Testis (tissue), 3 donors: ENCODE results near the gene ST6GALNAC2. TPM values are rescaled to one million over a fixed set of nuclear protein-coding genes. Genes with fewer than 3 reads are reported as not detected.
"Not testable (repeated sequence)": the region's sequence is repeated elsewhere in the genome, so short reads cannot be mapped to it uniquely, and the experiment has no call there.

Experiments
- DNase-seq: peaks from one replicate; pipeline ENCODE4 v3.0.0-alpha.2; 2019
- H3K27ac ChIP-seq, 2 donors: fragments of 200-600 bp; sonication (generic); one replicate each; pipeline ENCODE4 v1.5.1; 2019
- H3K27me3 ChIP-seq: fragments of 200-600 bp; sonication (generic); one replicate; pipeline ENCODE4 v1.5.1; 2019
- H3K36me3 ChIP-seq: fragments of 200-600 bp; sonication (generic); one replicate; pipeline ENCODE4 v1.5.1; 2017; ENCODE audit warnings: low read depth; ENCODE audit errors: missing control alignments
- H3K4me1 ChIP-seq: fragments of 200-600 bp; sonication (generic); one replicate; pipeline ENCODE4 v1.5.1; 2019
- H3K4me3 ChIP-seq, 2 donors: fragments of 200-600 bp; sonication (generic); one replicate each; pipeline ENCODE4 v1.5.1; 2017 to 2019
- H3K9me3 ChIP-seq: fragments of 200-600 bp; sonication (generic); one replicate; pipeline ENCODE4 v1.5.1; 2017
- CTCF ChIP-seq, 3 experiments: fragments of 450-650 bp in 2 of 3; fragments of 200-600 bp in 1 of 3; sonication (generic) in 1 of 3; IDR thresholded peaks; one replicate each; pipeline ENCODE4 v1.5.1; 2016 to 2019; ENCODE audit warnings: antibody characterized with exemption in 3 of 3, mild to moderate bottlenecking in 2 of 3, moderate library complexity in 1 of 3
- POLR2A ChIP-seq: fragments of 450-650 bp; IDR thresholded peaks from one replicate; pipeline ENCODE4 v1.6.1; 2017; ENCODE audit warnings: antibody characterized with exemption, mild to moderate bottlenecking, moderate library complexity
- WGBS, 2 donors: methylation state at CpG; one replicate each; pipeline ENCODE4 v1.1.5; 2018; 5-methylcytosine and 5-hydroxymethylcytosine counted together
- intact Hi-C: fragments of 100-400 bp; cut with DNase I; formaldehyde crosslinking; loops from one replicate; pipeline ENCODE4 v1.15.1; 2023; ENCODE audit warnings: low total_unique reads
- polyA plus RNA-seq: library from polyadenylated mRNA; stranded (reverse); fragments of 350-450 nt; fragmentation: Illumina TruSeq; extraction: RNeasy Lipid Tissue Mini Kit (QIAGEN cat#74804); gene quantifications from one replicate; pipeline ENCODE4 v1.2.3, GENCODE V29; 2014; ENCODE audit warnings: low read depth, low replicate concordance; ENCODE audit not compliant: insufficient read depth
- total RNA-seq, 2 donors: library from RNA; depleted of rRNA; stranded (reverse); fragments of >200 nt; gene quantifications; one replicate each; pipeline ENCODE4 v1.2.3, GENCODE V29; 2016

Gene ST6GALNAC2
- total and polyA plus RNA-seq, 3 donors from 2014 or later: 29.7 to 107 (median 87.5) TPM

- TF ChIP-seq CTCF (IDR thresholded peaks at IDR 0.05) (no peak), POLR2A (no peak)
- intact Hi-C loops: no loop called here
- Histone ChIP-seq H3K27me3 (no peaks in the 10 kb centered on the region), H3K36me3 (no peaks in the 10 kb centered on the region), H3K4me1 (peaks cover 20% of the 10 kb centered on the region), H3K4me3 (no peak overlapping the region), H3K27ac (peak overlapping the region; percentile 30 to 50), H3K9me3 (no peaks in the 10 kb centered on the region)
- DNase-seq: peak; percentile 70
- WGBS, 2 donors: 70 to 71% methylated on average over 12 to 14 of the region's 14 CpGs
Observed at GRCh38 chr17:76567634-76568432, 17.8 kb downstream of the ST6GALNAC2 start.

- intact Hi-C loops: no loop called here
- TF ChIP-seq POLR2A: no peak
- no peak for TF ChIP-seq CTCF (IDR thresholded peaks at IDR 0.05)
- Histone ChIP-seq H3K9me3 (no peaks in the 10 kb centered on the region), H3K27ac (no peak overlapping the region), H3K36me3 (no peaks in the 10 kb centered on the region), H3K4me3 (no peak overlapping the region), H3K4me1 (peaks cover 25% of the 10 kb centered on the region), H3K27me3 (no peaks in the 10 kb centered on the region)
- DNase-seq: no peak
- 77 to 84% methylated on average over 5 of the region's 5 CpGs for WGBS, 2 donors
Observed at GRCh38 chr17:76566988-76567431, 18.6 kb downstream of the ST6GALNAC2 start.

GRCh38 chr17:76566613-76566943 lies 19.1 kb downstream of the ST6GALNAC2 start:
- Histone ChIP-seq H3K4me1 (peaks cover 29% of the 10 kb centered on the region), H3K27me3 (no peaks in the 10 kb centered on the region), H3K9me3 (no peaks in the 10 kb centered on the region), H3K27ac (no peak overlapping the region), H3K4me3 (no peak overlapping the region), H3K36me3 (no peaks in the 10 kb centered on the region)
- intact Hi-C loops: no loop called here
- no peak for DNase-seq
- WGBS, 2 donors: 72 to 73% methylated on average over 3 of the region's 3 CpGs
- TF ChIP-seq POLR2A (no peak), CTCF (IDR thresholded peaks at IDR 0.05) (no peak)

- TF ChIP-seq CTCF (IDR thresholded peaks at IDR 0.05) (no peak), POLR2A (no peak)
- H3K9me3 ChIP-seq: no peaks in the 10 kb centered on the region
- peaks cover 35% of the 10 kb centered on the region for H3K4me1 ChIP-seq
- H3K4me3 ChIP-seq: no peak overlapping the region
- DNase-seq: no peak
- no peaks in the 10 kb centered on the region for H3K36me3 ChIP-seq
- H3K27ac ChIP-seq: no peak overlapping the region
- 89 to 90% methylated on average over 14 of the region's 14 CpGs for WGBS, 2 donors
- H3K27me3 ChIP-seq: no peaks in the 10 kb centered on the region
- intact Hi-C loops: no loop called here
Observed at GRCh38 chr17:76565728-76566612, 19.7 kb downstream of the ST6GALNAC2 start.

- H3K27ac ChIP-seq, H3K27me3 ChIP-seq, intact Hi-C loops, DNase-seq, H3K36me3 ChIP-seq, H3K4me3 ChIP-seq, H3K9me3 ChIP-seq: not testable (repeated sequence)
- WGBS, 2 donors: 82 to 87% methylated on average over 6 to 8 of the region's 8 CpGs
- peaks cover 37% of the 10 kb centered on the region for H3K4me1 ChIP-seq
Observed at GRCh38 chr17:76564991-76565727, 20.5 kb downstream of the ST6GALNAC2 start.

- H3K9me3 ChIP-seq, H3K27ac ChIP-seq, H3K4me3 ChIP-seq, DNase-seq, H3K27me3 ChIP-seq, intact Hi-C loops, H3K36me3 ChIP-seq: not testable (repeated sequence)
- H3K4me1 ChIP-seq: peaks cover 41% of the 10 kb centered on the region
- WGBS, 2 donors: 69 to 72% methylated on average over 2 of the region's 2 CpGs
Observed at GRCh38 chr17:76563359-76563758, 22.3 kb downstream of the ST6GALNAC2 start.
